GM10248 (cell line): ENCODE data around the gene DLX5.

Experiments used
- CTCF ChIA-PET: fragments of 300-600 bp; sonication (Branson Sonifier 250); formaldehyde crosslinking; extraction: SDS; loops from one replicate; lab custom pipeline; 2021; ENCODE audit warnings: antibody characterized with exemption; lab: Yijun Ruan, JAX
- POLR2A ChIA-PET: fragments of 350-650 bp; sonication (Branson Sonifier 250); formaldehyde crosslinking; extraction: SDS; loops from one replicate; lab custom pipeline; 2020; ENCODE audit warnings: antibody characterized with exemption; lab: Yijun Ruan, JAX
- DNase-seq: peaks from one replicate; pipeline ENCODE4 v3.0.0; 2012; ENCODE audit errors: extremely low spot score
- TF ChIP-seq, protein P1 (sequence below): IDR thresholded peaks from 2 replicates; pipeline ENCODE4 v1.5.1; 2012; ENCODE audit warnings: mild to moderate bottlenecking, low read depth; ENCODE audit errors: extremely low read depth, missing control alignments, control extremely low read depth

The DLX5 gene

DNA sequence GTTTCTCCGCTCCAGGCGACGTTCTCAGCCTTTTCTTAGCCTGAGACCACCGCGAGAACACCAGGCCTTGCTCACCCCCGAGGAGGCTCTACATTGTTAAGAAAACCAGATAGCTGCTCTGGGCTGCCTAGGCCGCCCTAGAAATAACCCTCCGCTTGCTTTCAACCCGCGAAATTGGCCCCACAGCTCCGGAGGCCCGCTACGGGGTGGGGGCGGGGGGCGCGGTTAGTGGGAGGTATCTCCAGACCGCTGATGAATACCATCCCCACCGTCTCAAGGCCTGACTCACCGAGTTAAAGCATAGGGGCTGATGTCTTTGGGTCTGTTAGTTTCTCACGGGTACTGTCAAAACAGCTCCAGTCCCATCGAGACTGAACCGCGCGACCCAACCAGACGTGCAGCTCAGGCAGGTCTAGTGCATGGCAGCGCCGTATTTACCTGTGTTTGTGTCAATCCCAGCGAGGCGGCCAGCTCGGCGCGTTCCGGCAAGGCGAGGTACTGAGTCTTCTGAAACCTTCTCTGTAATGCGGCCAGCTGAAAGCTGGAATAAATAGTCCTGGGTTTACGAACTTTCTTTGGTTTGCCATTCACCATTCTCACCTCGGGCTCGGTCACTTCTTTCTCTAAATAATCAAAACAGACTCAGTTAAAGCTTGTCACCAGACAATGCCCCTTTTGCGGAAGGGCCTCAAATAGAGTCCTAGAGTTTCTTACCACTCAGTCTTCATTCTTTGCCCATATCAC is 2.7 kb downstream of the DLX5 start:
- POLR2A ChIA-PET: no interaction called here
- no peak for DNase-seq
- CTCF ChIA-PET: interaction anchor here (1.0 to 1.7 kb wide), 2 partner anchors 945 to 1106 kb away, joined by 3 to 6 read pairs; no protein-coding TSS in a partner anchor
- TF ChIP-seq, protein P1, sequence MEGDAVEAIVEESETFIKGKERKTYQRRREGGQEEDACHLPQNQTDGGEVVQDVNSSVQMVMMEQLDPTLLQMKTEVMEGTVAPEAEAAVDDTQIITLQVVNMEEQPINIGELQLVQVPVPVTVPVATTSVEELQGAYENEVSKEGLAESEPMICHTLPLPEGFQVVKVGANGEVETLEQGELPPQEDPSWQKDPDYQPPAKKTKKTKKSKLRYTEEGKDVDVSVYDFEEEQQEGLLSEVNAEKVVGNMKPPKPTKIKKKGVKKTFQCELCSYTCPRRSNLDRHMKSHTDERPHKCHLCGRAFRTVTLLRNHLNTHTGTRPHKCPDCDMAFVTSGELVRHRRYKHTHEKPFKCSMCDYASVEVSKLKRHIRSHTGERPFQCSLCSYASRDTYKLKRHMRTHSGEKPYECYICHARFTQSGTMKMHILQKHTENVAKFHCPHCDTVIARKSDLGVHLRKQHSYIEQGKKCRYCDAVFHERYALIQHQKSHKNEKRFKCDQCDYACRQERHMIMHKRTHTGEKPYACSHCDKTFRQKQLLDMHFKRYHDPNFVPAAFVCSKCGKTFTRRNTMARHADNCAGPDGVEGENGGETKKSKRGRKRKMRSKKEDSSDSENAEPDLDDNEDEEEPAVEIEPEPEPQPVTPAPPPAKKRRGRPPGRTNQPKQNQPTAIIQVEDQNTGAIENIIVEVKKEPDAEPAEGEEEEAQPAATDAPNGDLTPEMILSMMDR: no peak

DNA sequence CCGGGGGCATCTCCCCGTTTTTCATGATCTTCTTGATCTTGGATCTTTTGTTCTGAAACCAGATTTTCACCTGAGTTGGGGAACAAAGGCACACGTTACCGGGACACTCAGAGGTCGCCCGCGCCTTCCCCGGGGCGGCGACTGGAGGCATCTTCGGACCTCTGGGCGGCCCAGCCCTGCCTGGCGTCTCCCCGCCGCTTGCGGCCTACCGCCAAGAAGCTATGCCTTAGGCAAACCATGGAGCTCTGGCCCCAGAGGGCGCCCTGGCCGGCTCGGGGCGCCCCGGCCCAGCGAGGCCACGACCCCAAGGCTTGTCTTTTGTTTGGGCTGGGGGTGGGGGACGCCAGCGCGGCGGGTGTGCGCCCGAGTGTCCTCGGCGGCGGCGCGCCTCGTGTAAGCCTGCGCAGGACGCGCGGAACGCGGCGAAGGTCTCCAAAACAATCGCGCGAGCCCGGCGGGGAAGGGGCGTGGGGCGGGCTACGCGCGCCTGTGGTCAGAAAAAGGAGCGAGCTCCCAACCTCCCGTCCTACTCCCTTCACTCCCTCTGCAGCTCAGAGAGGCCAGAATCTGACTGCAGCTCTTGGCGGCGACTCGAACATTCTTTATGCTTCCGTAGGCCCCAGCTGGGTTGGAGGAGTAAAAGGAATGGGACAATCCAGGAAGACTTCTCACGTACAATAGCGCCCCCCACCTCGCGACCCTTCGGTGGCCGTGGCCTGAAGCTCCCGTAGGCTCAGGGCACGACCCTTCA is 3.5 kb downstream of the DLX5 start:
- ChIA-PET POLR2A (no interaction called here), CTCF (interaction anchor here (1.7 kb wide), 1 partner anchor 1106 kb away, joined by 6 read pairs; no protein-coding TSS in a partner anchor)
- TF ChIP-seq, protein P1: no peak
- DNase-seq: no peak

DNA sequence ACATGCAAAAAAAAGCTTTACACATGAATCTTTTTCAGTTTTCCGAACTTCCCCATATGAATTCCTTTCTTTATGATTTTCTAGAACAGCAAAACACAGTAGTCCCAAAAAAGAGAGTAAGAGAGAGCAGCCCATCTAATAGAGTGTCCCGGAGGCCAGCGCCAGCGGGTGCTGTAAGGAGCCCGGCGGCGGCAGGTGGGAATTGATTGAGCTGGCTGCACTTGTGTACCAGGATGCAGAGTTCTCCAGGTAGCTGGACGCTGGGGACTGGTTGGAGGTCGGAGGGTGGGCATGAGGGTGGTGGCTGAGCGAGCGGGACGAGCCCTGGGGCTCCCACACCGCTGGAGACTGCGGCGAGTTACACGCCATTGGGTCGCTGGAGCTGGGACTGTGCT is 4.0 kb downstream of the DLX5 start:
- TF ChIP-seq, protein P1: no peak
- CTCF ChIA-PET: interaction anchor here (1.3 to 1.9 kb wide), 2 partner anchors 7 to 944 kb away, joined by 4 to 8 read pairs; no protein-coding TSS in a partner anchor
- POLR2A ChIA-PET: no interaction called here
- no peak for DNase-seq

DNA sequence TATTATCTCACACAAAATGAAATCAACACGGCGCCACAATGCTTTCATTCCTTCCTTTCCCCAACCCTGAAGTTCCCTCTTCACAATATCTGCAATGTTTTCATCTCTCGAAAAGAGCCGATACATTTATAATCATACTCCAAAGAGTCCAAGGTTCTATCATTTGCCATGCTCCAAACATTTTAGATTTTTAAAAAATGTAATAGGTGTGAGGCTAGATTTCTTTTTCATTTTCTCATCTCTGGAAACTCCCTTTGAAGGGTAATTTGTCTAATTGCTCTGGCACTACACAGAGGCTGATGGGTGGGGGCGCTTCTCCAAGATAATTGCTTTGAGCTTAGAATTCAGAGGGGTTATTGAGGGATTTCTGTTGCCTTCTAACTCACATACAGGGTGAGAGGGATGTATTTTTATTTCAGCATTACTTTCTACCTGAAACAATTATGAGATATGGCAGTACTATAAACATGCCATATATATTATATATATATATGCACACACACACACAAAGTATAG is 4.9 kb downstream of the DLX5 start:
- CTCF ChIA-PET: interaction anchor here (0.7 to 1.9 kb wide), 3 partner anchors 8 to 943 kb away, joined by 4 to 8 read pairs (median 4); no protein-coding TSS in a partner anchor
- no peak for DNase-seq
- TF ChIP-seq, protein P1: no peak
- POLR2A ChIA-PET: no interaction called here

DNA sequence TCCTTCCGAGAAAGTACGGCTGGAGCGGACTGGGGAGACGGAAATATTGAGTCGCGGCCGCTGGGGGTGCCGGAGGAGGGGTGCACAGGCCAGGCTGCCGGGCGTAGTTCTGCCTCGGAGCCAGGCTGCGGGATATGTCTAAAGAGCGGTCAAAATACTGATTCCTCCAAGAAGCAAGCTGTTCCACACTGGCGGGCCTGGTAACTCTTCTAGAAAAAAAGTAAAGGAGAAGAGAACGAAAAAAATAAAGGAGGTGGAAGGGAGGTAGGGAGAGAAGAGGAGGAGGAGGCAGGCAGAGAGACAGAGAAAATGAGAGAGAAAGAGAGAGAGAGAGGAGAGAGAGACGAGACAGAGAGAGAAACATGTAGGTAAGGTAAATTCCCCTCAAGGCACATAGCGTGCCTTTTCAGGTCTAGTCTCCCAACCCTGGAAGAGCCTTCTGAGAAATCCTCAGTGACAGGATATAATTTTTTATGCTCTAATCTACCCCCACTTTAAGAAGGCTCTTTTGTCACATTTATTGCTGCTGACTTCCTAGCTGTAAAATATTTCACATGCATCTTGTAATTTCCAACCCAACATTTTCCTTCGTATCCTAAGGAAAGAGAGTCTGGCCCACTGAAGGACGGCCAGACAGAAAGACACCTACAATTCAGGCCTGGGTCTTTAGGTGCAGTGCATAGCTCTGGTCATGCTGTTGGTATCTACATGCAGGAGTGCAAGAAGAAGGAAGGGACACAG is 5.7 kb downstream of the DLX5 start:
- TF ChIP-seq, protein P1: no peak
- DNase-seq: no peak
- ChIA-PET POLR2A (no interaction called here), CTCF (interaction anchor here (0.7 to 1.9 kb wide), 4 partner anchors 9 to 942 kb away, joined by 4 to 8 read pairs (median 4); no protein-coding TSS in a partner anchor)
